ENCODE data around the gene SHROOM2. TPM values are rescaled to one million over a fixed set of nuclear protein-coding genes. Genes with fewer than 3 reads are reported as not detected.

The SHROOM2 gene
- polyA plus RNA-seq, 1 donor (not counting 4 experiments of a cell fraction or from before 2014, with no cell fraction given), result 3.3 TPM

- H3K27ac ChIP-seq (ENCODE audit: control insufficient read depth, insufficient read depth, low read length), result no peak within 1 kb of the TSS
- no peak within 1 kb of the TSS for H3K4me3 ChIP-seq (ENCODE audit: control insufficient read depth in 2 of 3, extremely low read depth in 1 of 3, insufficient read depth in 2 of 3, low read depth in 1 of 3, low read length in 3 of 3)
- no peak for FAIRE-seq
- H2AFZ ChIP-seq (ENCODE audit: control insufficient read depth, low read length), result no peak within 1 kb of the TSS
- dilution Hi-C loops (cut with MboI; ENCODE audit: extremely low pct_ligation_motif_present, low sequenced_read_pairs), result no loop called here
- DNase-seq (ENCODE audit: low read depth, low spot score), result no peak
- H3K9me1 ChIP-seq (ENCODE audit: control insufficient read depth, extremely low read depth, insufficient read depth, low read length), result no peaks in the 10 kb centered on the region
- no peak within 1 kb of the TSS for H3K9ac ChIP-seq (ENCODE audit: control insufficient read depth, extremely low read depth, insufficient read depth, low read length)
- no peaks in the 10 kb centered on the region for H3K4me1 ChIP-seq (ENCODE audit: control insufficient read depth, extremely low read depth, insufficient read depth, low read length)
- H3K4me2 ChIP-seq (ENCODE audit: control insufficient read depth, extremely low read depth, insufficient read depth, low read depth, low read length), result no peak within 1 kb of the TSS
- no peaks in the 10 kb centered on the region for H3K9me3 ChIP-seq (ENCODE audit: control insufficient read depth, low read depth, low read length)
- no peaks in the 10 kb centered on the region for H4K20me1 ChIP-seq (ENCODE audit: control insufficient read depth, extremely low read depth, insufficient read depth, low read length)
- TF ChIP-seq CTCF (optimal IDR thresholded peaks at IDR 0.05 in 1 of 3, IDR thresholded peaks at IDR 0.05 in 1 of 3, conservative IDR thresholded peaks at IDR 0.05 in 1 of 3; ENCODE audit: extremely low read depth in 1 of 3, insufficient read depth in 2 of 3, low read length in 3 of 3) (no peak), EZH2 (IDR thresholded peaks at IDR 0.05; ENCODE audit: low read length) (no peak)
- H3K36me3 ChIP-seq (ENCODE audit: control insufficient read depth in 2 of 2, extremely low read depth in 1 of 2, insufficient read depth in 2 of 2, low read length in 2 of 2), result no peaks in the 10 kb centered on the region
- H3K27me3 ChIP-seq (ENCODE audit: control insufficient read depth, extremely low read depth, insufficient read depth, low read length), result no peaks in the 10 kb centered on the region
- H3K79me2 ChIP-seq (ENCODE audit: control insufficient read depth, insufficient read depth, low read length), result no peaks in the 10 kb centered on the region
These were observed 180.7 kb downstream of the SHROOM2 start, which contains the start of gene CLDN34 for GRCh38 chrX:9966775-9967408. Gene CLDN34, plus strand, starts transcription at chrX:9967358. Its CDS starts 0 bp downstream, at chrX:9967358.

GRCh38 chrX:9977635-9978034 is 191.4 kb downstream of the SHROOM2 start:
- no peaks in the 10 kb centered on the region for H3K9me1 ChIP-seq (ENCODE audit: control insufficient read depth, extremely low read depth, insufficient read depth, low read length)
- no peaks in the 10 kb centered on the region for H3K36me3 ChIP-seq (ENCODE audit: control insufficient read depth in 2 of 2, extremely low read depth in 1 of 2, insufficient read depth in 2 of 2, low read length in 2 of 2)
- H3K27me3 ChIP-seq (ENCODE audit: control insufficient read depth, extremely low read depth, insufficient read depth, low read length), result no peaks in the 10 kb centered on the region
- dilution Hi-C loops (cut with MboI; ENCODE audit: extremely low pct_ligation_motif_present, low sequenced_read_pairs), result no loop called here
- TF ChIP-seq EZH2 (IDR thresholded peaks at IDR 0.05; ENCODE audit: low read length) (no peak), CTCF (optimal IDR thresholded peaks at IDR 0.05 in 1 of 3, IDR thresholded peaks at IDR 0.05 in 1 of 3, conservative IDR thresholded peaks at IDR 0.05 in 1 of 3; ENCODE audit: extremely low read depth in 1 of 3, insufficient read depth in 2 of 3, low read length in 3 of 3) (no peak)
- no peak overlapping the region for H3K27ac ChIP-seq (ENCODE audit: control insufficient read depth, insufficient read depth, low read length)
- no peaks in the 10 kb centered on the region for H3K9me3 ChIP-seq (ENCODE audit: control insufficient read depth, low read depth, low read length)
- DNase-seq (ENCODE audit: low read depth, low spot score) (no peak), FAIRE-seq (no peak)
- H3K4me1 ChIP-seq (ENCODE audit: control insufficient read depth, extremely low read depth, insufficient read depth, low read length), result no peaks in the 10 kb centered on the region
- H3K9ac ChIP-seq (ENCODE audit: control insufficient read depth, extremely low read depth, insufficient read depth, low read length), result no peak overlapping the region
- no peak overlapping the region for H2AFZ ChIP-seq (ENCODE audit: control insufficient read depth, low read length)
- H4K20me1 ChIP-seq (ENCODE audit: control insufficient read depth, extremely low read depth, insufficient read depth, low read length), result no peaks in the 10 kb centered on the region
- no peaks in the 10 kb centered on the region for H3K79me2 ChIP-seq (ENCODE audit: control insufficient read depth, insufficient read depth, low read length)
- H3K4me3 ChIP-seq (ENCODE audit: control insufficient read depth in 2 of 3, extremely low read depth in 1 of 3, insufficient read depth in 2 of 3, low read depth in 1 of 3, low read length in 3 of 3), result no peak overlapping the region
- no peak overlapping the region for H3K4me2 ChIP-seq (ENCODE audit: control insufficient read depth, extremely low read depth, insufficient read depth, low read depth, low read length)

All from keratinocyte (primary cell).